Keratinocyte (primary cell): Measurements from ENCODE around the gene ABCD3. TPM values are rescaled to one million over a fixed set of nuclear protein-coding genes. Genes with fewer than 3 reads are reported as not detected.
A peak's percentile ranks its signal among the peaks of the same experiment; 100 is the strongest.

Source experiments
- DNase-seq: peaks from one replicate; pipeline ENCODE4 v3.0.0-alpha.2; 2011; ENCODE audit warnings: low read depth, missing footprints, low spot score
- FAIRE-seq: peaks from 2 replicates; lab custom pipeline; 2011; peaks lifted over from hg19 to GRCh38; lab: Jason Lieb, UNC
- H2AFZ ChIP-seq: 2 replicates; pipeline ENCODE4 v1.6.0; 2012; ENCODE audit warnings: low read length, control low read depth, inconsistent platforms; ENCODE audit not compliant: control insufficient read depth
- H3K27ac ChIP-seq: 2 replicates; pipeline ENCODE4 v1.5.1; 2011; ENCODE audit warnings: low read length; ENCODE audit not compliant: control insufficient read depth, insufficient read depth
- H3K27me3 ChIP-seq: 3 replicates; pipeline ENCODE4 v1.6.0; 2011; ENCODE audit warnings: low read length; ENCODE audit not compliant: control insufficient read depth, insufficient read depth; ENCODE audit errors: extremely low read depth
- H3K36me3 ChIP-seq, 2 experiments: 2 replicates in 1 of 2; 3 replicates in 1 of 2; pipeline ENCODE4 v1.5.1; 2011; ENCODE audit warnings: low read length in 2 of 2, mild to moderate bottlenecking in 1 of 2; ENCODE audit not compliant: control insufficient read depth in 2 of 2, insufficient read depth in 2 of 2; ENCODE audit errors: extremely low read depth in 1 of 2
- H3K4me1 ChIP-seq: 3 replicates; pipeline ENCODE4 v1.5.1; 2011; ENCODE audit warnings: low read length; ENCODE audit not compliant: control insufficient read depth, insufficient read depth; ENCODE audit errors: extremely low read depth
- H3K4me2 ChIP-seq: 3 replicates; pipeline ENCODE4 v1.6.0; 2011; ENCODE audit warnings: low read depth, low read length; ENCODE audit not compliant: control insufficient read depth, insufficient read depth; ENCODE audit errors: extremely low read depth
- H3K4me3 ChIP-seq, 3 experiments: fragments of 200-600 bp in 1 of 3; sonication (generic) in 1 of 3; 2 replicates in 2 of 3; 3 replicates in 1 of 3; pipeline ENCODE4 v1.5.1; 2011 to 2016; ENCODE audit warnings: low read length in 3 of 3, mild to moderate bottlenecking in 3 of 3, control low read depth in 2 of 3, inconsistent platforms in 1 of 3, low read depth in 1 of 3, mixed read lengths in 1 of 3, mixed run types in 1 of 3, moderate library complexity in 1 of 3; ENCODE audit not compliant: control insufficient read depth in 2 of 3, insufficient read depth in 2 of 3; ENCODE audit errors: extremely low read depth in 1 of 3
- H3K79me2 ChIP-seq: 2 replicates; pipeline ENCODE4 v1.6.0; 2012; ENCODE audit warnings: low read length; ENCODE audit not compliant: control insufficient read depth, insufficient read depth
- H3K9ac ChIP-seq: 3 replicates; pipeline ENCODE4 v1.6.0; 2011; ENCODE audit warnings: low read length; ENCODE audit not compliant: control insufficient read depth, insufficient read depth; ENCODE audit errors: extremely low read depth
- H3K9me1 ChIP-seq: 3 replicates; pipeline ENCODE4 v1.6.0; 2011; ENCODE audit warnings: low read length; ENCODE audit not compliant: control insufficient read depth, insufficient read depth; ENCODE audit errors: extremely low read depth
- H3K9me3 ChIP-seq: 2 replicates; pipeline ENCODE4 v1.5.1; 2012; ENCODE audit warnings: low read depth, low read length; ENCODE audit not compliant: control insufficient read depth
- H4K20me1 ChIP-seq: 3 replicates; pipeline ENCODE4 v1.6.0; 2011; ENCODE audit warnings: low read length; ENCODE audit not compliant: control insufficient read depth, insufficient read depth; ENCODE audit errors: extremely low read depth
- EZH2 ChIP-seq: IDR thresholded peaks from one replicate; pipeline ENCODE4 v1.6.1; 2012; ENCODE audit warnings: inconsistent platforms, mild to moderate bottlenecking, low read length, moderate library complexity
- dilution Hi-C: fragments of 300-500 bp; cut with MboI; formaldehyde crosslinking; loops from one replicate; pipeline ENCODE4 v1.7.0; 2020; ENCODE audit warnings: low sequenced_read_pairs; ENCODE audit not compliant: extremely low pct_ligation_motif_present
- polyA plus RNA-seq, 5 experiments: library from polyadenylated mRNA; depleted of rRNA in 3 of 5; stranded (reverse) in 3 of 5; stranded (forward) in 1 of 5; unstranded in 1 of 5; fragments of >200 nt; gene quantifications; 1 replicate in 1 of 5; 2 replicates in 3 of 5; 3 replicates in 1 of 5; pipeline versions ENCODE4 v1.2.1 to v1.2.3, GENCODE V29; 2011 to 2012; ENCODE audit warnings: missing spikeins in 2 of 5, low read depth in 1 of 5, low replicate concordance in 1 of 5
- TF ChIP-seq, protein P1 (sequence below), 3 experiments: IDR thresholded peaks in 1 of 3; conservative IDR thresholded peaks in 1 of 3; optimal IDR thresholded peaks in 1 of 3; 2 replicates in 2 of 3; 3 replicates in 1 of 3; pipeline versions ENCODE3 to v1.5.1; 2011; ENCODE audit warnings: low read length in 3 of 3, mild to moderate bottlenecking in 3 of 3, moderate library complexity in 2 of 3, control low read depth in 1 of 3, inconsistent platforms in 1 of 3; ENCODE audit not compliant: insufficient read depth in 2 of 3; ENCODE audit errors: extremely low read depth in 1 of 3

Gene ABCD3
- polyA plus RNA-seq, 1 donor (not counting 4 experiments of a cell fraction or from before 2014, with no cell fraction given), result 34.9 TPM

- peak overlapping the region; percentile 3 for H3K27ac ChIP-seq
Observed at GRCh38 chr1:94532077-94532476, 113.9 kb downstream of the ABCD3 start.

DNA sequence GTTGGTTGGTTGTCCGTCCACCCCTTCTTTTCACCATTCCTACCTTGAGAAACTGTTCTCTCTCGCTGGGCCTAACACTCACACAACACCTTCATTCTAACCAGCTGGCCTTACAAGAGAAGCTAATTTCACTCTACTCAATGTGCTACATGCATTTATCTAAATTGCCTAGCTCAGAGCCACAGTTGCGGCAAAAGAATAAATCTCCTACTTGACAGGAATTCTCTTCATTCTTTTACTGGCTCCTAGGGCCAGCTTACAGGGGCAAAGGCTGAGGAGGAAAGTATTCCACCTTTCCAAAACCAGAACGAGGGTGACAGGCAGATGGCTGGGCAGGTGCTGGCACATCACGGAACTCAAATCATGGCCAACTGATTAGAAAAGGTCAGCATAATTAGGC is 116.9 kb downstream of the ABCD3 start:
- dilution Hi-C loops, result no loop called here
- no peaks in the 10 kb centered on the region for H3K27me3 ChIP-seq
- H3K4me3 ChIP-seq, result no peak overlapping the region
- TF ChIP-seq EZH2, result no peak
- TF ChIP-seq, protein P1, sequence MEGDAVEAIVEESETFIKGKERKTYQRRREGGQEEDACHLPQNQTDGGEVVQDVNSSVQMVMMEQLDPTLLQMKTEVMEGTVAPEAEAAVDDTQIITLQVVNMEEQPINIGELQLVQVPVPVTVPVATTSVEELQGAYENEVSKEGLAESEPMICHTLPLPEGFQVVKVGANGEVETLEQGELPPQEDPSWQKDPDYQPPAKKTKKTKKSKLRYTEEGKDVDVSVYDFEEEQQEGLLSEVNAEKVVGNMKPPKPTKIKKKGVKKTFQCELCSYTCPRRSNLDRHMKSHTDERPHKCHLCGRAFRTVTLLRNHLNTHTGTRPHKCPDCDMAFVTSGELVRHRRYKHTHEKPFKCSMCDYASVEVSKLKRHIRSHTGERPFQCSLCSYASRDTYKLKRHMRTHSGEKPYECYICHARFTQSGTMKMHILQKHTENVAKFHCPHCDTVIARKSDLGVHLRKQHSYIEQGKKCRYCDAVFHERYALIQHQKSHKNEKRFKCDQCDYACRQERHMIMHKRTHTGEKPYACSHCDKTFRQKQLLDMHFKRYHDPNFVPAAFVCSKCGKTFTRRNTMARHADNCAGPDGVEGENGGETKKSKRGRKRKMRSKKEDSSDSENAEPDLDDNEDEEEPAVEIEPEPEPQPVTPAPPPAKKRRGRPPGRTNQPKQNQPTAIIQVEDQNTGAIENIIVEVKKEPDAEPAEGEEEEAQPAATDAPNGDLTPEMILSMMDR (optimal IDR thresholded peaks at IDR 0.05 in 1 of 3, IDR thresholded peaks at IDR 0.05 in 1 of 3, conservative IDR thresholded peaks at IDR 0.05 in 1 of 3; ENCODE audit: extremely low read depth in 1 of 3, insufficient read depth in 2 of 3, low read length in 3 of 3), result no peak
- H3K9ac ChIP-seq, result no peak overlapping the region
- no peak overlapping the region for H3K4me2 ChIP-seq
- peaks cover 51 to 78% of the 10 kb centered on the region in 2 experiments for H3K36me3 ChIP-seq
- no peak for FAIRE-seq
- H3K4me1 ChIP-seq, result peaks cover 7% of the 10 kb centered on the region
- H2AFZ ChIP-seq, result no peak overlapping the region
- H3K27ac ChIP-seq, result no peak overlapping the region
- no peaks in the 10 kb centered on the region for H3K9me3 ChIP-seq
- H3K9me1 ChIP-seq, result no peaks in the 10 kb centered on the region
- peaks cover 31% of the 10 kb centered on the region for H3K79me2 ChIP-seq
- DNase-seq, result no peak
- H4K20me1 ChIP-seq, result peaks cover 56% of the 10 kb centered on the region

More at GRCh38 chr1:94532077-94532476, 113.9 kb downstream of the ABCD3 start:
- Histone ChIP-seq H3K9me3 (no peaks in the 10 kb centered on the region), H3K27me3 (no peaks in the 10 kb centered on the region), H3K4me3 (no peak overlapping the region), H3K36me3 (peaks cover 33 to 56% of the 10 kb centered on the region in 2 experiments), H4K20me1 (peaks cover 36% of the 10 kb centered on the region), H3K9ac (no peak overlapping the region), H3K4me1 (no peaks in the 10 kb centered on the region), H3K9me1 (no peaks in the 10 kb centered on the region), H2AFZ (no peak overlapping the region), H3K79me2 (peaks cover 4% of the 10 kb centered on the region), H3K4me2 (no peak overlapping the region)
- TF ChIP-seq, protein P1 (optimal IDR thresholded peaks at IDR 0.05 in 1 of 3, IDR thresholded peaks at IDR 0.05 in 1 of 3, conservative IDR thresholded peaks at IDR 0.05 in 1 of 3; ENCODE audit: extremely low read depth in 1 of 3, insufficient read depth in 2 of 3, low read length in 3 of 3), result peak in 1 of 3 experiments; percentile 15
- no peak for TF ChIP-seq EZH2
- dilution Hi-C loops, result no loop called here
- DNase-seq, result no peak
- FAIRE-seq, result peak; percentile 60
